SK-N-SH treated with all-trans-retinoic acid at 6 μM for 48 hours (cell line): Measurements from ENCODE around the gene ACSM4.

Experiments used
- ATAC-seq: fragments of 200-7000 bp; cut with Tn5 transposase; 3 replicates; pipeline ENCODE4 v1.9.1; 2020; ENCODE audit warnings: mild to moderate bottlenecking, moderate library complexity
- ARNTL ChIP-seq: fragments of 450-650 bp; formaldehyde crosslinking; IDR thresholded peaks from 2 replicates; pipeline ENCODE4 v1.5.0; 2020; ENCODE audit warnings: low read depth, mild to moderate bottlenecking, moderate library complexity, borderline replicate concordance
- BACH2 ChIP-seq: fragments of 250-450 bp; sonication (Bioruptor Pico); IDR thresholded peaks from 2 replicates; pipeline ENCODE4 v1.9.0; 2021; ENCODE audit warnings: mild to moderate bottlenecking, borderline replicate concordance
- CSDC2 ChIP-seq: fragments of 250-450 bp; sonication (Bioruptor Pico); IDR thresholded peaks from 2 replicates; pipeline ENCODE4 v1.5.0; 2020; ENCODE audit warnings: mild to moderate bottlenecking, moderate library complexity
- ESRRG ChIP-seq: fragments of 250-450 bp; sonication (Bioruptor Pico); IDR thresholded peaks from 2 replicates; pipeline ENCODE4 v1.6.1; 2021; ENCODE audit warnings: mild to moderate bottlenecking
- GLIS3 ChIP-seq: fragments of 250-450 bp; sonication (Bioruptor Pico); IDR thresholded peaks from 2 replicates; pipeline ENCODE4 v1.5.0; 2020; ENCODE audit warnings: mild to moderate bottlenecking, moderate library complexity
- ISL1 ChIP-seq: fragments of 250-450 bp; sonication (Bioruptor Pico); IDR thresholded peaks from 2 replicates; pipeline ENCODE4 v2.1.2; 2022; ENCODE audit warnings: mild to moderate bottlenecking, moderate library complexity
- OSR1 ChIP-seq: fragments of 250-450 bp; sonication (Bioruptor Pico); IDR thresholded peaks from 2 replicates; pipeline ENCODE4 v1.8.0; 2022; ENCODE audit warnings: moderate library complexity, mild to moderate bottlenecking, inconsistent platforms
- PPARA ChIP-seq: fragments of 250-450 bp; sonication (Bioruptor Pico); IDR thresholded peaks from 2 replicates; pipeline ENCODE4 v1.5.0; 2020; ENCODE audit warnings: mild to moderate bottlenecking, borderline replicate concordance
- RARB ChIP-seq: fragments of 250-450 bp; sonication (Bioruptor Pico); IDR thresholded peaks from 2 replicates; pipeline ENCODE4 v1.8.0; 2021; ENCODE audit warnings: mild to moderate bottlenecking, moderate library complexity
- SNAI2 ChIP-seq: fragments of 250-450 bp; sonication (Bioruptor Pico); IDR thresholded peaks from 2 replicates; pipeline ENCODE4 v1.5.0; 2020; ENCODE audit warnings: mild to moderate bottlenecking, moderate library complexity
- TCF4 ChIP-seq: fragments of 250-450 bp; sonication (Bioruptor Pico); IDR thresholded peaks from 2 replicates; pipeline ENCODE4 v1.8.0; 2021; ENCODE audit warnings: mild to moderate bottlenecking, moderate library complexity, borderline replicate concordance
- TOX ChIP-seq: fragments of 250-450 bp; sonication (Bioruptor Pico); IDR thresholded peaks from 2 replicates; pipeline ENCODE4 v1.8.0; 2021; ENCODE audit warnings: mild to moderate bottlenecking, moderate library complexity, borderline replicate concordance
- ZC3H10 ChIP-seq: fragments of 250-450 bp; sonication (Bioruptor Pico); IDR thresholded peaks from 2 replicates; pipeline ENCODE4 v1.5.1; 2021; ENCODE audit warnings: mild to moderate bottlenecking, moderate library complexity
- ZFP3 ChIP-seq: fragments of 250-450 bp; sonication (Bioruptor Pico); IDR thresholded peaks from 2 replicates; pipeline ENCODE4 v1.5.0; 2020; ENCODE audit warnings: mild to moderate bottlenecking, moderate library complexity
- ZFP30 ChIP-seq: fragments of 450-650 bp; formaldehyde crosslinking; IDR thresholded peaks from 2 replicates; pipeline ENCODE4 v1.5.0; 2022; ENCODE audit warnings: mild to moderate bottlenecking, moderate library complexity
- ZNF565 ChIP-seq: fragments of 450-650 bp; formaldehyde crosslinking; conservative IDR thresholded peaks from 2 replicates; pipeline ENCODE4 v1.5.0; 2020; ENCODE audit warnings: low read depth, mild to moderate bottlenecking, moderate library complexity
- ZNF70 ChIP-seq: fragments of 450-650 bp; formaldehyde crosslinking; IDR thresholded peaks from 2 replicates; pipeline ENCODE4 v1.5.0; 2020; ENCODE audit warnings: mild to moderate bottlenecking, moderate library complexity
- ZNF8 ChIP-seq: fragments of 450-650 bp; formaldehyde crosslinking; IDR thresholded peaks from 2 replicates; pipeline ENCODE4 v1.5.0; 2020; ENCODE audit warnings: mild to moderate bottlenecking, moderate library complexity
- TF ChIP-seq, protein P1 (sequence below): fragments of 250-450 bp; sonication (Bioruptor Pico); IDR thresholded peaks from 2 replicates; pipeline ENCODE4 v1.8.0; 2020; ENCODE audit warnings: mild to moderate bottlenecking, moderate library complexity, borderline replicate concordance
- TF ChIP-seq, protein P2 (sequence below): fragments of 250-450 bp; sonication (Bioruptor Pico); IDR thresholded peaks from 2 replicates; pipeline ENCODE4 v1.8.0; 2021; ENCODE audit warnings: low read depth, mild to moderate bottlenecking, moderate library complexity, borderline replicate concordance
- TF ChIP-seq, protein P3 (sequence below): fragments of 250-450 bp; sonication (Bioruptor Pico); IDR thresholded peaks from 2 replicates; pipeline ENCODE4 v1.5.1; 2021; ENCODE audit warnings: mild to moderate bottlenecking, moderate library complexity
- TF ChIP-seq, protein P4 (sequence below): fragments of 250-450 bp; sonication (Bioruptor Pico); IDR thresholded peaks from 2 replicates; pipeline ENCODE4 v1.5.1; 2020; ENCODE audit warnings: low read depth, mild to moderate bottlenecking, moderate library complexity

The ACSM4 gene, protein sequence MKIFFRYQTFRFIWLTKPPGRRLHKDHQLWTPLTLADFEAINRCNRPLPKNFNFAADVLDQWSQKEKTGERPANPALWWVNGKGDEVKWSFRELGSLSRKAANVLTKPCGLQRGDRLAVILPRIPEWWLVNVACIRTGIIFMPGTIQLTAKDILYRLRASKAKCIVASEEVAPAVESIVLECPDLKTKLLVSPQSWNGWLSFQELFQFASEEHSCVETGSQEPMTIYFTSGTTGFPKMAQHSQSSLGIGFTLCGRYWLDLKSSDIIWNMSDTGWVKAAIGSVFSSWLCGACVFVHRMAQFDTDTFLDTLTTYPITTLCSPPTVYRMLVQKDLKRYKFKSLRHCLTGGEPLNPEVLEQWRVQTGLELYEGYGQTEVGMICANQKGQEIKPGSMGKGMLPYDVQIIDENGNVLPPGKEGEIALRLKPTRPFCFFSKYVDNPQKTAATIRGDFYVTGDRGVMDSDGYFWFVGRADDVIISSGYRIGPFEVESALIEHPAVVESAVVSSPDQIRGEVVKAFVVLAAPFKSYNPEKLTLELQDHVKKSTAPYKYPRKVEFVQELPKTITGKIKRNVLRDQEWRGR

DNA sequence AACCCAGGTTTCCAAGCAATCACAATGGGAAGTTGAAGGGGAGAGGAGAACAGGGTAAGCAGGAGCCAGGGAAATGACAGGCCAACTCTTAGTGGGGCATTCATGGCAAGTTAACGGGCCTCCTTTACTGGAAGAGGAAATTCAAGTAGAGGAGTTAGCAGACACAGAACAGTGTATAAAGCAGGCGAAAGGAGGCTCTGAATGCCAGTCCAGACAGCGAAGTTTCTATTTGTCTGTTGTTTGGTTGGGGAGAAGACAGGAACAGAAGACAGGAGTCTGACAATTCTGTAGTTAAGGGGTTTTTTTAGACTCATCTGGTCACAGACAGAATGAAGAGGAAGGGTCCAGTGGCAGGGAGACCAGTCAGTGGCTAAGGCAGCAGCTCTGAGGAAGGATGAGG is at the start of gene ACSM4:
ACSM4 (plus strand) TSS at position 301 of the 400 bp plus-strand sequence. CDS start 260 bp downstream, outside the sequence.
- no peak for ATAC-seq
- no peak for TF ChIP-seq ZFP3 (CRISPR knock-in tag)
- no peak for TF ChIP-seq ARNTL (CRISPR knock-in tag)
- no peak for TF ChIP-seq ESRRG (CRISPR knock-in tag)

DNA sequence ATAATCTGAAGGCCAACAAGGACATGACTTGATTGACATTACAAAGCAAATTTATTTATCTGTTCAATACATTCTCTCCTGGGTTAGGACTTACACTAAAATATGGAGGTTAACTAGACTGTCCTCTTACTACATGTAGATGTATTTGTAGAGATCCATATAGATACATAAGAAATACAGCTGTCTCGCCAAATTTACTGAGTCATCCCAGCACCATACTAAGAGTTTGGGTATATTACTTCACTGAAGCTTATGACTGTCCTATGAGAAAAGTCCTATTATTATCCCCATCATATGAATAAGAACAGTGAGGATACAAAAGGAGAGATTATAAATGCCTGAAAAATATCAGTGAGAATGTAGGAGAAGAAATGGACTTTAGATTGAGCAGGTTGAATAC is 44.8 kb upstream of the ACSM4 start:
- TF ChIP-seq ISL1 (CRISPR knock-in tag) (no peak), CSDC2 (no peak), ZC3H10 (CRISPR knock-in tag) (no peak), BACH2 (CRISPR knock-in tag) (no peak), ZNF8 (CRISPR knock-in tag) (no peak), GLIS3 (CRISPR knock-in tag) (no peak), SNAI2 (CRISPR knock-in tag) (no peak), ZFP30 (CRISPR knock-in tag) (no peak), ESRRG (CRISPR knock-in tag) (no peak), TCF4 (CRISPR knock-in tag) (no peak), ARNTL (CRISPR knock-in tag) (no peak), OSR1 (no peak), ZNF70 (CRISPR knock-in tag) (no peak), PPARA (CRISPR knock-in tag) (no peak)
- TF ChIP-seq, protein P1, sequence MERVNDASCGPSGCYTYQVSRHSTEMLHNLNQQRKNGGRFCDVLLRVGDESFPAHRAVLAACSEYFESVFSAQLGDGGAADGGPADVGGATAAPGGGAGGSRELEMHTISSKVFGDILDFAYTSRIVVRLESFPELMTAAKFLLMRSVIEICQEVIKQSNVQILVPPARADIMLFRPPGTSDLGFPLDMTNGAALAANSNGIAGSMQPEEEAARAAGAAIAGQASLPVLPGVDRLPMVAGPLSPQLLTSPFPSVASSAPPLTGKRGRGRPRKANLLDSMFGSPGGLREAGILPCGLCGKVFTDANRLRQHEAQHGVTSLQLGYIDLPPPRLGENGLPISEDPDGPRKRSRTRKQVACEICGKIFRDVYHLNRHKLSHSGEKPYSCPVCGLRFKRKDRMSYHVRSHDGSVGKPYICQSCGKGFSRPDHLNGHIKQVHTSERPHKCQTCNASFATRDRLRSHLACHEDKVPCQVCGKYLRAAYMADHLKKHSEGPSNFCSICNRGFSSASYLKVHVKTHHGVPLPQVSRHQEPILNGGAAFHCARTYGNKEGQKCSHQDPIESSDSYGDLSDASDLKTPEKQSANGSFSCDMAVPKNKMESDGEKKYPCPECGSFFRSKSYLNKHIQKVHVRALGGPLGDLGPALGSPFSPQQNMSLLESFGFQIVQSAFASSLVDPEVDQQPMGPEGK (CRISPR knock-in tag) = no peak
- TF ChIP-seq, protein P2, sequence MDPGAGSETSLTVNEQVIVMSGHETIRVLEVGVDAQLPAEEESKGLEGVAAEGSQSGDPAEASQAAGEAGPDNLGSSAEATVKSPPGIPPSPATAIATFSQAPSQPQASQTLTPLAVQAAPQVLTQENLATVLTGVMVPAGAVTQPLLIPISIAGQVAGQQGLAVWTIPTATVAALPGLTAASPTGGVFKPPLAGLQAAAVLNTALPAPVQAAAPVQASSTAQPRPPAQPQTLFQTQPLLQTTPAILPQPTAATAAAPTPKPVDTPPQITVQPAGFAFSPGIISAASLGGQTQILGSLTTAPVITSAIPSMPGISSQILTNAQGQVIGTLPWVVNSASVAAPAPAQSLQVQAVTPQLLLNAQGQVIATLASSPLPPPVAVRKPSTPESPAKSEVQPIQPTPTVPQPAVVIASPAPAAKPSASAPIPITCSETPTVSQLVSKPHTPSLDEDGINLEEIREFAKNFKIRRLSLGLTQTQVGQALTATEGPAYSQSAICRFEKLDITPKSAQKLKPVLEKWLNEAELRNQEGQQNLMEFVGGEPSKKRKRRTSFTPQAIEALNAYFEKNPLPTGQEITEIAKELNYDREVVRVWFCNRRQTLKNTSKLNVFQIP (CRISPR knock-in tag) = no peak
- TF ChIP-seq, protein P3, sequence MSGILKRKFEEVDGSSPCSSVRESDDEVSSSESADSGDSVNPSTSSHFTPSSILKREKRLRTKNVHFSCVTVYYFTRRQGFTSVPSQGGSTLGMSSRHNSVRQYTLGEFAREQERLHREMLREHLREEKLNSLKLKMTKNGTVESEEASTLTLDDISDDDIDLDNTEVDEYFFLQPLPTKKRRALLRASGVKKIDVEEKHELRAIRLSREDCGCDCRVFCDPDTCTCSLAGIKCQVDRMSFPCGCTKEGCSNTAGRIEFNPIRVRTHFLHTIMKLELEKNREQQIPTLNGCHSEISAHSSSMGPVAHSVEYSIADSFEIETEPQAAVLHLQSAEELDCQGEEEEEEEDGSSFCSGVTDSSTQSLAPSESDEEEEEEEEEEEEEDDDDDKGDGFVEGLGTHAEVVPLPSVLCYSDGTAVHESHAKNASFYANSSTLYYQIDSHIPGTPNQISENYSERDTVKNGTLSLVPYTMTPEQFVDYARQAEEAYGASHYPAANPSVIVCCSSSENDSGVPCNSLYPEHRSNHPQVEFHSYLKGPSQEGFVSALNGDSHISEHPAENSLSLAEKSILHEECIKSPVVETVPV = no peak
- TF ChIP-seq, protein P4, sequence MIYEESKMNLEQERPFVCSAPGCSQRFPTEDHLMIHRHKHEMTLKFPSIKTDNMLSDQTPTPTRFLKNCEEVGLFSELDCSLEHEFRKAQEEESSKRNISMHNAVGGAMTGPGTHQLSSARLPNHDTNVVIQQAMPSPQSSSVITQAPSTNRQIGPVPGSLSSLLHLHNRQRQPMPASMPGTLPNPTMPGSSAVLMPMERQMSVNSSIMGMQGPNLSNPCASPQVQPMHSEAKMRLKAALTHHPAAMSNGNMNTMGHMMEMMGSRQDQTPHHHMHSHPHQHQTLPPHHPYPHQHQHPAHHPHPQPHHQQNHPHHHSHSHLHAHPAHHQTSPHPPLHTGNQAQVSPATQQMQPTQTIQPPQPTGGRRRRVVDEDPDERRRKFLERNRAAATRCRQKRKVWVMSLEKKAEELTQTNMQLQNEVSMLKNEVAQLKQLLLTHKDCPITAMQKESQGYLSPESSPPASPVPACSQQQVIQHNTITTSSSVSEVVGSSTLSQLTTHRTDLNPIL = no peak
- no peak for ATAC-seq

DNA sequence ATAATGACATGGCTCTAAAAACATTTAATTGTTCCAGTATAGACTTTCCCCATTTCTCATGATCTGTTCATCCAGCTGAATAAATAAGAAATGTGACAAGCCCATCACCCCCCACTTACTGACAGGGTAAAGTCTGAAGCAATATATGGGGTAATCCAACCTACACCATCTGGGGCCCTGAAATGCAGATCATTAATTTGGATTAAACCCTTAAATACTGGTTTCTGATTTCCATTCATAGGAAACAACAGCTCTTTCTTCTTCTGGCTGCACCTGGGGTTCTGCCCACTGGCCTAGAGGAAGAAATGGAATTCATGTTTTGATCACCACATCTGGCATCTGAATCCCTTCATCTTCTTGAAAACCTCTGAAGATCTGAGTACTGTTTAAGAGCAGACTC is 39.3 kb upstream of the ACSM4 start:
- TF ChIP-seq TOX (CRISPR knock-in tag) (no peak), ZFP30 (CRISPR knock-in tag) (no peak), GLIS3 (CRISPR knock-in tag) (no peak), ZNF565 (CRISPR knock-in tag) (no peak), ARNTL (CRISPR knock-in tag) (no peak), ZC3H10 (CRISPR knock-in tag) (no peak), OSR1 (no peak), BACH2 (CRISPR knock-in tag) (no peak), ZNF70 (CRISPR knock-in tag) (no peak), ZFP3 (CRISPR knock-in tag) (no peak), CSDC2 (no peak), ESRRG (CRISPR knock-in tag) (no peak), RARB (CRISPR knock-in tag) (no peak)
- TF ChIP-seq, protein P3 = no peak
- TF ChIP-seq, protein P1 (CRISPR knock-in tag) = no peak
- TF ChIP-seq, protein P2 (CRISPR knock-in tag) = no peak
- TF ChIP-seq, protein P4 = no peak
- ATAC-seq = no peak
